CD4-positive, alpha-beta memory T cell (primary cell): ENCODE measurements around the gene CEP63. TPM values are rescaled to one million over a fixed set of nuclear protein-coding genes. Genes with fewer than 3 reads are reported as not detected.
A peak's percentile ranks its signal among the peaks of the same experiment; 100 is the strongest.

Source experiments
- CTCF ChIA-PET: fragments of 350-600 bp; sonication (Branson Sonifier 250); formaldehyde crosslinking; loops from one replicate; lab custom pipeline; 2021; ENCODE audit warnings: inconsistent platforms; ENCODE audit not compliant: partially characterized antibody; lab: Charles Lee
- POLR2A ChIA-PET: fragments of 350-600 bp; sonication (Branson Sonifier 250); formaldehyde crosslinking; loops from one replicate; lab custom pipeline; 2021; ENCODE audit not compliant: partially characterized antibody; lab: Charles Lee
- DNase-seq, 5 donors: peaks; one replicate each; pipeline versions ENCODE4 v3.0.0 to v3.0.0-alpha.2; 2020 to 2022; ENCODE audit warnings: mixed read lengths in 1 of 5
- H3K27ac ChIP-seq: one replicate; pipeline ENCODE4 v1.7.0; 2013; ENCODE audit warnings: low read depth, low read length
- H3K27me3 ChIP-seq: 2 replicates; pipeline ENCODE4 v1.7.0; 2013; ENCODE audit warnings: mild to moderate bottlenecking, low read length, moderate library complexity; ENCODE audit not compliant: insufficient read depth
- H3K36me3 ChIP-seq: 2 replicates; pipeline ENCODE4 v1.7.0; 2013; ENCODE audit warnings: mild to moderate bottlenecking, low read length, moderate library complexity; ENCODE audit not compliant: insufficient read depth
- H3K4me1 ChIP-seq: 2 replicates; pipeline ENCODE4 v1.7.0; 2013; ENCODE audit warnings: mild to moderate bottlenecking, low read length, moderate library complexity; ENCODE audit not compliant: insufficient read depth
- H3K4me3 ChIP-seq, 2 donors: one replicate each; pipeline ENCODE4 v1.7.0; 2013; ENCODE audit warnings: low read length in 2 of 2, mild to moderate bottlenecking in 1 of 2
- H3K9me3 ChIP-seq, 2 donors: one replicate each; pipeline ENCODE4 v1.7.0; 2013; ENCODE audit warnings: low read length in 2 of 2, control low read depth in 1 of 2; ENCODE audit not compliant: control insufficient read depth in 1 of 2
- H3K27ac Mint-ChIP-seq, 7 donors: one replicate each; pipeline ENCODE4 v1.8.0; 2020 to 2021; ENCODE audit warnings: mixed read lengths in 7 of 7, mild to moderate bottlenecking in 6 of 7, inconsistent platforms in 3 of 7, moderate library complexity in 3 of 7
- H3K27me3 Mint-ChIP-seq, 2 donors: one replicate each; pipeline ENCODE4 v1.8.0; 2020 to 2021; ENCODE audit warnings: mixed read lengths in 2 of 2
- H3K36me3 Mint-ChIP-seq, 2 donors: one replicate each; pipeline ENCODE4 v1.8.0; 2020 to 2021; ENCODE audit warnings: mixed read lengths in 2 of 2, inconsistent platforms in 1 of 2, mild to moderate bottlenecking in 1 of 2
- H3K4me1 Mint-ChIP-seq, 4 donors: one replicate each; pipeline ENCODE4 v1.8.0; 2020 to 2021; ENCODE audit warnings: mixed read lengths in 4 of 4, mild to moderate bottlenecking in 1 of 4
- H3K4me3 Mint-ChIP-seq, 8 donors: one replicate each; pipeline ENCODE4 v1.8.0; 2020 to 2021; ENCODE audit warnings: mixed read lengths in 8 of 8, mild to moderate bottlenecking in 7 of 8, moderate library complexity in 6 of 8, inconsistent platforms in 3 of 8
- H3K9me3 Mint-ChIP-seq, 8 donors: one replicate each; pipeline ENCODE4 v1.8.0; 2020 to 2021; ENCODE audit warnings: mixed read lengths in 8 of 8, mild to moderate bottlenecking in 5 of 8, inconsistent platforms in 3 of 8, moderate library complexity in 1 of 8
- intact Hi-C: fragments of 100-400 bp; cut with micrococcal nuclease; formaldehyde crosslinking; loops from one replicate; pipeline ENCODE4 v1.15.1; 2023
- polyA plus RNA-seq, 2 donors: library from polyadenylated mRNA; unstranded; fragments of 300-500 nt; fragmentation: Illumina TruSeq; gene quantifications; one replicate each; pipeline ENCODE4 v1.2.3, GENCODE V29; 2021
- total RNA-seq, 2 experiments: library from RNA; stranded (reverse); gene quantifications; one replicate each; pipeline ENCODE4 v1.2.3, GENCODE V29; 2021

Gene CEP63
- total RNA-seq, result 10 to 100 TPM; 31.6 to 40.1 TPM
- polyA plus RNA-seq, result 10 to 100 TPM; 12.8 to 19.6 TPM

DNA sequence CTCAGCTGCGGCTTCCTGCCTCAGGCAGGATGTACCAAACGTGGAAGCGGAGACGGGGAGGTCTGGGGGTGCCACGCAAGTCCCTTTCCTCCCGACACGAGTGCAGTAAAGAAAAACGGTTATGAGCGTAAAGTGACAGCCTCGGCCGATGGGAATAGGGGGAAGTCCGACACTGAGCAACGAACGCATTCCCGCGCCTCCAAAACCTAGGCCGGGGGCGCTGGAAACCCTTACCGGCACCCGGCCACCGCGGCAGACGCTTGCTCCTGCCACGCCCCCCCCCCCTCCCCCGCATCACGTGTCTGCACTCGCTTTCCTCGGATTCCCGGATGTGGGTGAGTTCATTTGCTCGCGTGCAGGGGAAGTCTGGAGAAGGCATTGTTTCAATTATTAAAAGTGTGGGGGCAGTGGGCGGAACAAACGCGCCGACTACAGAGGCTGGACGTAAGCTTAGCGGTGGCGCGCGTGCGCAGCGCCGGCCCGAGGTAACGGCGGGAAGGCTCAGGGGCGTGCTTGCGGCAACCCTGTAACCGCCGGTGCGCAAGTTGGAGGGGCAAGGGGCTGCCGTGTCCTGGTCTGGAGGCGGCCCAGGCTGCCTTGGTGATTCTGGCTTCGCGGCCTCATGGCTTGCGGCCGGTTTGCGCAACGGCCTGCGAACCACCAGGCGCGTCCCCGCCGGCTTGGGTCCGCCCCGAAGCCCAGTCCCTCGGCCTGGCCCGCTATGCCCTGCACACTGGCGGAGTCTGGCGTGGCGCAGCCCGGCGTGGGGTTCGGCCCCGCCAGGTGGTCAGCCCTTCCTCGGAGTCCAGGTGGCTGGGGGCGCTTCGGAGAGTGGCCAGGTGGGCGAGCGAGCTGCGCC lies at the start of gene CEP63, which contains the start of gene ANAPC13:
CEP63 (plus strand) TSS at position 340 of the 859 bp plus-strand sequence. CDS start 9,264 bp downstream, outside the sequence.
ANAPC13 (minus strand) TSS at position 268 of the 859 bp plus-strand sequence. CDS start 3,081 bp downstream, outside the sequence.
- peak within 1 kb of the TSS; percentile 88 for H3K27ac ChIP-seq
- no peaks in the 10 kb centered on the region for H3K9me3 ChIP-seq
- H3K27me3 ChIP-seq, result no peaks in the 10 kb centered on the region
- peak within 1 kb of the TSS; percentile 92 to 95 for H3K4me3 ChIP-seq
- no peaks in the 10 kb centered on the region for H3K27me3 Mint-ChIP-seq
- H3K4me3 Mint-ChIP-seq, result peak within 1 kb of the TSS; percentile 94 to 100 (median 99)
- peaks cover 16% of the 10 kb centered on the region for H3K36me3 ChIP-seq
- H3K9me3 Mint-ChIP-seq, result peaks cover 0 to 7% (median 0%) of the 10 kb centered on the region in 8 donors
- POLR2A ChIA-PET, result interaction anchor here (0.6 to 3.4 kb wide), 8 partner anchors 11 to 1760 kb away, joined by 3 to 31 read pairs (median 4); partner anchors contain the start of genes CDV3 and RYK
- CTCF ChIA-PET, result interaction anchor here (1.0 to 6.3 kb wide), 8 partner anchors 9 to 913 kb away, joined by 3 to 79 read pairs (median 4); partner anchors contain the start of gene CDV3
- H3K36me3 Mint-ChIP-seq, result peaks cover 17 to 42% of the 10 kb centered on the region in 2 donors
- DNase-seq, result peak; percentile 95 to 98 (median 96)
- peaks cover 29 to 64% (median 45%) of the 10 kb centered on the region in 4 donors for H3K4me1 Mint-ChIP-seq
- H3K4me1 ChIP-seq, result peaks cover 31% of the 10 kb centered on the region
- intact Hi-C loops, result loop anchor here (1.0 to 10.0 kb wide), 7 partner anchors 236 to 1821 kb away; partner anchors contain the start of genes CDV3, MSL2, NPHP3 and RYK
- peak within 1 kb of the TSS; percentile 97 to 100 (median 99) for H3K27ac Mint-ChIP-seq

- no peaks in the 10 kb centered on the region for H3K9me3 Mint-ChIP-seq
- H3K4me3 Mint-ChIP-seq, result no peak overlapping the region
- H3K27me3 Mint-ChIP-seq, result peaks cover 16 to 17% of the 10 kb centered on the region in 2 donors
- ChIA-PET POLR2A (no interaction called here), CTCF (interaction anchor here (1.5 kb wide), 1 partner anchor 11 kb away, joined by 3 read pairs; no protein-coding TSS in a partner anchor)
- Histone ChIP-seq H3K36me3 (no peaks in the 10 kb centered on the region), H3K9me3 (no peaks in the 10 kb centered on the region), H3K27me3 (no peaks in the 10 kb centered on the region), H3K4me1 (no peaks in the 10 kb centered on the region), H3K27ac (no peak overlapping the region), H3K4me3 (no peak overlapping the region)
- H3K4me1 Mint-ChIP-seq, result no peaks in the 10 kb centered on the region
- no peak for DNase-seq
- intact Hi-C loops, result no loop called here
- H3K36me3 Mint-ChIP-seq, result no peaks in the 10 kb centered on the region
- no peak overlapping the region for H3K27ac Mint-ChIP-seq
Observed at GRCh38 chr3:134437211-134437752, 48.6 kb upstream of the CEP63 start.

- DNase-seq, result no peak
- Mint-ChIP-seq H3K27me3 (peaks cover 7 to 14% of the 10 kb centered on the region in 2 donors), H3K27ac (no peak overlapping the region), H3K4me1 (no peaks in the 10 kb centered on the region), H3K9me3 (peaks cover 0 to 19% (median 16%) of the 10 kb centered on the region in 8 donors), H3K36me3 (peaks cover 0 to 5% of the 10 kb centered on the region in 2 donors), H3K4me3 (no peak overlapping the region)
- Histone ChIP-seq H3K4me1 (no peaks in the 10 kb centered on the region), H3K9me3 (peaks cover 0 to 7% of the 10 kb centered on the region in 2 donors), H3K36me3 (no peaks in the 10 kb centered on the region), H3K27me3 (no peaks in the 10 kb centered on the region), H3K27ac (no peak overlapping the region), H3K4me3 (no peak overlapping the region)
- intact Hi-C loops, result no loop called here
- ChIA-PET POLR2A (no interaction called here), CTCF (interaction anchor here (1.1 kb wide), 1 partner anchor 9 kb away, joined by 6 read pairs; no protein-coding TSS in a partner anchor)
Observed at GRCh38 chr3:134441321-134441720, 44.5 kb upstream of the CEP63 start.

- H3K4me1 ChIP-seq, result no peaks in the 10 kb centered on the region
- H3K4me3 ChIP-seq, result no peak overlapping the region
- Mint-ChIP-seq H3K4me1 (no peaks in the 10 kb centered on the region), H3K27ac (no peak overlapping the region), H3K27me3 (peaks cover 7 to 14% of the 10 kb centered on the region in 2 donors), H3K36me3 (peaks cover 0 to 5% of the 10 kb centered on the region in 2 donors), H3K4me3 (no peak overlapping the region), H3K9me3 (peaks cover 0 to 23% (median 16%) of the 10 kb centered on the region in 8 donors)
- H3K9me3 ChIP-seq, result peaks cover 0 to 7% of the 10 kb centered on the region in 2 donors
- H3K27me3 ChIP-seq, result no peaks in the 10 kb centered on the region
- ChIA-PET CTCF (interaction anchor here (1.1 kb wide), 1 partner anchor 10 kb away, joined by 6 read pairs; no protein-coding TSS in a partner anchor), POLR2A (no interaction called here)
- no peak overlapping the region for H3K27ac ChIP-seq
- intact Hi-C loops, result no loop called here
- DNase-seq, result no peak
- no peaks in the 10 kb centered on the region for H3K36me3 ChIP-seq
Observed at GRCh38 chr3:134441821-134442220, 44.0 kb upstream of the CEP63 start.

DNA sequence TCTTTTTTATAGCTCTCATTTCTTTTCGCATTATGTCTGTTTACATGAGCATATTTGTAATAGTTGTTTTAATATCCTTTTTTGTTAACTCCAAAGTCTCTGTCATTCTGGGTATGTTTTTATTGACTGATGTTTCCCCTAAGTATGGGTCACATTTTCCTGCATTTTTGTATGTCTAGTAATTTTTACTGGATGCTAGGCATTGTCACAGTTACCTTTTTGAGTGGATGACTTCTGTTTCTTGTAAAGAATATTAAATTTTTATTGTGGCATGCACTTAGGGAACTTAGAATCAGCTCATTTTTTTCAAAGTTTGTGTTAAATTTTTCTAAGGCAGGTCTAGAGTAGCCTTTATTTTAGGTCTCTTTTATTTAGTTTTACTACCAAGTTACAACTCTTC lies 40.8 kb upstream of the CEP63 start:
- no peaks in the 10 kb centered on the region for H3K36me3 ChIP-seq
- Mint-ChIP-seq H3K27ac (peak overlapping the region in 1 of 7 donors; percentile 39), H3K27me3 (peaks cover 10 to 19% of the 10 kb centered on the region in 2 donors), H3K4me1 (no peaks in the 10 kb centered on the region), H3K4me3 (no peak overlapping the region), H3K36me3 (peaks cover 0 to 5% of the 10 kb centered on the region in 2 donors), H3K9me3 (peaks cover 0 to 23% (median 16%) of the 10 kb centered on the region in 8 donors)
- H3K4me3 ChIP-seq, result no peak overlapping the region
- DNase-seq, result no peak
- H3K9me3 ChIP-seq, result peaks cover 0 to 7% of the 10 kb centered on the region in 2 donors
- no peaks in the 10 kb centered on the region for H3K4me1 ChIP-seq
- no peak overlapping the region for H3K27ac ChIP-seq
- no peaks in the 10 kb centered on the region for H3K27me3 ChIP-seq
- CTCF ChIA-PET, result interaction anchor here (1.3 kb wide), 1 partner anchor 29 kb away, joined by 3 read pairs; no protein-coding TSS in a partner anchor
- POLR2A ChIA-PET, result interaction anchor here (0.7 kb wide), 1 partner anchor 20 kb away, joined by 3 read pairs; no protein-coding TSS in a partner anchor
- intact Hi-C loops, result no loop called here

- CTCF ChIA-PET, result interaction anchor here (1.1 to 1.3 kb wide), 2 partner anchors 28 to 82 kb away, joined by 3 read pairs; no protein-coding TSS in a partner anchor
Observed at GRCh38 chr3:134445636-134446035, 40.2 kb upstream of the CEP63 start.

More at GRCh38 chr3:134445636-134446035, 40.2 kb upstream of the CEP63 start:
- H3K9me3 Mint-ChIP-seq, result peaks cover 0 to 23% (median 16%) of the 10 kb centered on the region in 8 donors
- H3K27me3 Mint-ChIP-seq, result peaks cover 9 to 19% of the 10 kb centered on the region in 2 donors
- DNase-seq, result no peak
- H3K9me3 ChIP-seq, result peaks cover 0 to 7% of the 10 kb centered on the region in 2 donors
- no peak overlapping the region for H3K27ac ChIP-seq
- no peak overlapping the region for H3K4me3 Mint-ChIP-seq
- no peaks in the 10 kb centered on the region for H3K4me1 ChIP-seq
- H3K4me3 ChIP-seq, result no peak overlapping the region
- H3K36me3 Mint-ChIP-seq, result peaks cover 0 to 5% of the 10 kb centered on the region in 2 donors
- no peaks in the 10 kb centered on the region for H3K4me1 Mint-ChIP-seq
- no peaks in the 10 kb centered on the region for H3K27me3 ChIP-seq
- no peaks in the 10 kb centered on the region for H3K36me3 ChIP-seq
- H3K27ac Mint-ChIP-seq, result no peak overlapping the region
- intact Hi-C loops, result no loop called here
- POLR2A ChIA-PET, result interaction anchor here (0.7 kb wide), 1 partner anchor 20 kb away, joined by 3 read pairs; no protein-coding TSS in a partner anchor
